GM12878 (cell line): ENCODE results near the gene GCDH. TPM values are rescaled to one million over a fixed set of nuclear protein-coding genes. Genes with fewer than 3 reads are reported as not detected.

Experiments used
- ATAC-seq: fragments of 200-7000 bp; cut with Tn5 transposase; 3 replicates; pipeline ENCODE4 v1.9.1; 2020; ENCODE audit warnings: mild to moderate bottlenecking, moderate library complexity
- BruUV-seq: library from RNA; stranded (reverse); fragments of 400-500 nt; replicated peaks from 2 replicates; lab custom pipeline; 2021; lab: Mats Ljungman, UMichigan
- CTCF ChIA-PET: fragments of 300-600 bp; sonication (Branson Sonifier 250); formaldehyde crosslinking; extraction: SDS; loops from one replicate; lab custom pipeline; 2021; ENCODE audit warnings: inconsistent platforms; lab: Yijun Ruan, JAX
- POLR2A ChIA-PET: fragments of 350-600 bp; formaldehyde crosslinking; extraction: SDS; loops from one replicate; lab custom pipeline; 2021; ENCODE audit warnings: inconsistent platforms; lab: Charles Lee
- RAD21 ChIA-PET: fragments of 300-600 bp; sonication (Branson Sonifier 250); formaldehyde crosslinking; loops from one replicate; lab custom pipeline; 2023; ENCODE audit warnings: antibody characterized with exemption; ENCODE audit not compliant: unreplicated experiment; lab: Charles Lee
- SMC1A ChIA-PET: fragments of 300-600 bp; sonication (Branson Sonifier 250); formaldehyde crosslinking; loops from one replicate; lab custom pipeline; 2023; ENCODE audit not compliant: unreplicated experiment, uncharacterized antibody; lab: Charles Lee
- DNase-seq: peaks from one replicate; pipeline ENCODE4 v3.0.0-alpha.2; 2011; ENCODE audit warnings: low read depth, low spot score
- FAIRE-seq: peaks from 3 replicates; lab custom pipeline; 2011; peaks lifted over from hg19 to GRCh38; lab: Jason Lieb, UNC
- H2AFZ ChIP-seq: 2 replicates; pipeline ENCODE4 v1.6.0; 2011; ENCODE audit warnings: low read depth, low read length, control low read depth; ENCODE audit not compliant: control insufficient read depth
- H3K27ac ChIP-seq: 2 replicates; pipeline ENCODE4 v1.5.1; 2011; ENCODE audit warnings: control low read depth; ENCODE audit not compliant: control insufficient read depth, insufficient read depth
- H3K27me3 ChIP-seq, 2 experiments: replicated peaks in 1 of 2; 2 replicates each; pipeline versions ENCODE4 v1.6.0 to v1.6.1; 2011; ENCODE audit warnings: low read length in 1 of 2; ENCODE audit not compliant: control insufficient read depth in 2 of 2, insufficient read depth in 2 of 2
- H3K36me3 ChIP-seq, 2 experiments: 2 replicates each; pipeline ENCODE4 v1.5.1; 2011; ENCODE audit warnings: low read length in 1 of 2; ENCODE audit not compliant: control insufficient read depth in 2 of 2, insufficient read depth in 2 of 2
- H3K4me1 ChIP-seq: 2 replicates; pipeline ENCODE4 v1.6.1; 2011; ENCODE audit warnings: mild to moderate bottlenecking, low read length, moderate library complexity, mixed read lengths; ENCODE audit not compliant: control insufficient read depth, insufficient read depth
- H3K4me2 ChIP-seq: 2 replicates; pipeline ENCODE4 v1.6.0; 2011; ENCODE audit warnings: control low read depth; ENCODE audit not compliant: control insufficient read depth, insufficient read depth
- H3K4me3 ChIP-seq: fragments of 200-600 bp; sonication (generic); 2 replicates; pipeline ENCODE4 v1.5.1; 2016
- H3K79me2 ChIP-seq: 2 replicates; pipeline ENCODE4 v1.6.0; 2011; ENCODE audit warnings: low read length; ENCODE audit not compliant: control insufficient read depth, insufficient read depth
- H3K9ac ChIP-seq: 2 replicates; pipeline ENCODE4 v1.8.0; 2011; ENCODE audit warnings: low read length, control low read depth, mixed read lengths; ENCODE audit not compliant: control insufficient read depth, insufficient read depth
- H3K9me3 ChIP-seq: replicated peaks from 3 replicates; pipeline ENCODE4 v1.5.1; 2011; ENCODE audit warnings: mild to moderate bottlenecking, low read length; ENCODE audit not compliant: control insufficient read depth, insufficient read depth
- H4K20me1 ChIP-seq: 2 replicates; pipeline ENCODE4 v1.6.0; 2011; ENCODE audit not compliant: control insufficient read depth, insufficient read depth
- HDGF ChIP-seq: fragments of 450-650 bp; IDR thresholded peaks from 2 replicates; pipeline ENCODE4 v1.6.1; 2016; ENCODE audit warnings: antibody characterized with exemption
- POLR2A ChIP-seq: IDR thresholded peaks from 2 replicates; pipeline ENCODE4 v1.6.1; 2011; ENCODE audit warnings: low read depth, mild to moderate bottlenecking, low read length
- POLR2AphosphoS5 ChIP-seq: IDR thresholded peaks from 2 replicates; pipeline ENCODE4 v1.6.1; 2011; ENCODE audit warnings: mild to moderate bottlenecking, low read length, inconsistent platforms
- WGBS: methylation state at CpG from one replicate; pipeline ENCODE4 v1.1.6; 2016; ENCODE audit warnings: low lambda C conversion rate; ENCODE audit not compliant: insufficient replicate concordance, insufficient coverage; ENCODE audit errors: missing lambda C conversion rate; 5-methylcytosine and 5-hydroxymethylcytosine counted together
- in situ Hi-C: fragments of 300-500 bp; cut with MboI; formaldehyde crosslinking; loops from 9 replicates; pipeline ENCODE4 v1.14.3; 2018; ENCODE audit warnings: mixed read lengths
- intact Hi-C: fragments of 100-400 bp; cut with micrococcal nuclease; formaldehyde crosslinking; loops from one replicate; pipeline ENCODE4 v1.14.2; 2022; ENCODE audit not compliant: unreplicated experiment
- polyA plus RNA-seq, 11 experiments: library from polyadenylated mRNA; depleted of rRNA in 4 of 11; unstranded in 6 of 11; stranded (reverse) in 5 of 11; fragments of >200 nt; fragmentation: Nextera tagmentation in 4 of 11; fragmentation: Illumina TruSeq in 1 of 11; extraction: Ambion mirVana in 4 of 11; extraction: Trizol in 1 of 11; gene quantifications; 1 replicate in 1 of 11; 2 replicates in 10 of 11; pipeline versions ENCODE4 v1.2.1 to v1.2.3, GENCODE V29; 2011 to 2016; ENCODE audit warnings: inconsistent platforms in 2 of 11, missing spikeins in 2 of 11, low read depth in 1 of 11
- total RNA-seq, 4 experiments: library from RNA; depleted of rRNA in 3 of 4; stranded (reverse); fragments of >200 nt in 3 of 4; fragmentation: Illumina TruSeq in 1 of 4; extraction: Trizol in 1 of 4; gene quantifications; 2 replicates each; pipeline versions ENCODE4 v1.2.1 to v1.2.3, GENCODE V29; 2013 to 2021
- TF ChIP-seq, protein P1 (sequence below): fragments of 450-650 bp; IDR thresholded peaks from 2 replicates; pipeline ENCODE4 v1.6.1; 2014; ENCODE audit warnings: mild to moderate bottlenecking

Gene GCDH
- total and polyA plus RNA-seq, 10 of the 15 experiments (the other 5 are each of a cell fraction or from before 2014, with no cell fraction given): 4.2 to 69.4 (median 39.7) TPM

- intact Hi-C loops (no loop called here), in situ Hi-C loops (no loop called here)
- Histone ChIP-seq H3K27me3 (no peaks in the 10 kb centered on the region), H3K4me2 (peak overlapping the region; percentile 56), H3K27ac (no peak overlapping the region), H3K36me3 (peaks cover 27 to 39% of the 10 kb centered on the region in 2 experiments), H3K79me2 (peaks cover 73% of the 10 kb centered on the region), H4K20me1 (peaks cover 12% of the 10 kb centered on the region; the same call in 1 of the 2 replicates), H2AFZ (no peak overlapping the region), H3K9ac (peak overlapping the region; percentile 4; the same call in 1 of the 2 replicates), H3K4me3 (peak overlapping the region; percentile 58)
- no peak for FAIRE-seq
- CTCF ChIA-PET: interaction anchor here (0.7 kb wide), 1 partner anchor 58 kb away, joined by 3 read pairs; no protein-coding TSS in a partner anchor
- RAD21 ChIA-PET: interaction anchor here (0.6 kb wide), 1 partner anchor 160 kb away, joined by 5 read pairs; no protein-coding TSS in a partner anchor
- 73% methylated on average over 18 of the region's 18 CpGs for WGBS
- SMC1A ChIA-PET: no interaction called here
- BruUV-seq: no TSS peak
- ATAC-seq: no peak
- POLR2A ChIA-PET: interaction anchor here (0.6 to 2.0 kb wide), 3 partner anchors 8 to 24 kb away, joined by 3 to 9 read pairs (median 6); partner anchors contain the start of gene FARSA
- peak; percentile 68 for TF ChIP-seq POLR2A
- TF ChIP-seq, protein P1, sequence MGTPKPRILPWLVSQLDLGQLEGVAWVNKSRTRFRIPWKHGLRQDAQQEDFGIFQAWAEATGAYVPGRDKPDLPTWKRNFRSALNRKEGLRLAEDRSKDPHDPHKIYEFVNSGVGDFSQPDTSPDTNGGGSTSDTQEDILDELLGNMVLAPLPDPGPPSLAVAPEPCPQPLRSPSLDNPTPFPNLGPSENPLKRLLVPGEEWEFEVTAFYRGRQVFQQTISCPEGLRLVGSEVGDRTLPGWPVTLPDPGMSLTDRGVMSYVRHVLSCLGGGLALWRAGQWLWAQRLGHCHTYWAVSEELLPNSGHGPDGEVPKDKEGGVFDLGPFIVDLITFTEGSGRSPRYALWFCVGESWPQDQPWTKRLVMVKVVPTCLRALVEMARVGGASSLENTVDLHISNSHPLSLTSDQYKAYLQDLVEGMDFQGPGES: no peak
- peak; percentile 57 for TF ChIP-seq POLR2AphosphoS5
- TF ChIP-seq HDGF: peak; percentile 72; the same call in 1 of the 2 replicates
- TF ChIP-seq, all 136 proteins: peak for 3
- DNase-seq: no peak
- Histone ChIP-seq H3K4me1 (peaks cover 50% of the 10 kb centered on the region), H3K9me3 (no peaks in the 10 kb centered on the region)
Observed at GRCh38 chr19:12943437-12944044, 52.6 kb downstream of the GCDH start.
